ENCODE measurements around the gene DHX34. TPM values are rescaled to one million over a fixed set of nuclear protein-coding genes. Genes with fewer than 3 reads are reported as not detected.
A peak's percentile ranks its signal among the peaks of the same experiment; 100 is the strongest.
"Not testable (repeated sequence)": the region's sequence is repeated elsewhere in the genome, so short reads cannot be mapped to it uniquely, and the experiment has no call there.

DHX34 gene
- total and polyA plus RNA-seq, 4 donors = 3.1 to 11.6 (median 6.1) TPM

- WGBS = 74% methylated on average over 3 of the region's 3 CpGs
- H3K27me3 ChIP-seq (ENCODE audit: control insufficient read depth in 4 of 4, insufficient read depth in 4 of 4, low read length in 3 of 4); DNase-seq (ENCODE audit: low spot score); H3K4me3 ChIP-seq (ENCODE audit: low read depth in 1 of 3, low read length in 3 of 3); H3K4me1 ChIP-seq (ENCODE audit: control insufficient read depth in 4 of 4, insufficient read depth in 4 of 4, low read length in 3 of 4); H3K9ac ChIP-seq (ENCODE audit: low read depth in 1 of 2, low read length in 2 of 2); H3K9me3 ChIP-seq (ENCODE audit: control insufficient read depth in 4 of 4, low read length in 3 of 4); H3K36me3 ChIP-seq (ENCODE audit: control insufficient read depth in 4 of 4, insufficient read depth in 3 of 4, low read depth in 1 of 4, low read length in 3 of 4); H3K27ac ChIP-seq (ENCODE audit: low read depth in 1 of 2, low read length in 2 of 2): not testable (repeated sequence)
These were observed 38.5 kb downstream of the DHX34 start for GRCh38 chr19:47387623-47388022.

DNA sequence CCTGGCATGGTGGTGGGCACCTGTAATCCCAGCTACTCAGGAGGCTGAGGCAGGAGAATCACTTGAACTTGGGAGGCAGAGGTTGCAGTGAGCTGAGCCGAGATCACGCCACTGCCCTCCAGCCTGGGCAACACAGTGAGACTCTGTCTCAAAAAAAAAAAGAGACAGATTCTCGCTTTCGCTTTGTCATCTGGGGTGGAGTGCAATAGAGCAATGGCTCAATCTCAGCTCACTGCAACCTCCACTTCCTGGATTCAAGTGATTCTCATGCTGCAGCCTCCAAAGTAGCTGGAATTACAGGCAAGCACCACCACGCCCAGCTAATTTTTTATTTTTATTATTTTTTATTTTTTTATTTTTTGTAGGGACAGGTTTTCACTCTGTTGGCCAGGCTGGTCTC, 39.6 kb downstream of the DHX34 start:
- not testable (repeated sequence) for H3K9ac ChIP-seq (ENCODE audit: low read depth in 1 of 2, low read length in 2 of 2); H3K4me1 ChIP-seq (ENCODE audit: control insufficient read depth in 4 of 4, insufficient read depth in 4 of 4, low read length in 3 of 4); DNase-seq (ENCODE audit: low spot score); H3K4me3 ChIP-seq (ENCODE audit: low read depth in 1 of 3, low read length in 3 of 3); H3K9me3 ChIP-seq (ENCODE audit: control insufficient read depth in 4 of 4, low read length in 3 of 4); H3K36me3 ChIP-seq (ENCODE audit: control insufficient read depth in 4 of 4, insufficient read depth in 3 of 4, low read depth in 1 of 4, low read length in 3 of 4); H3K27me3 ChIP-seq (ENCODE audit: control insufficient read depth in 4 of 4, insufficient read depth in 4 of 4, low read length in 3 of 4)
- WGBS = 81% methylated on average over 5 of the region's 5 CpGs
- peak overlapping the region in 1 of 2 donors; percentile 42 for H3K27ac ChIP-seq (ENCODE audit: low read depth in 1 of 2, low read length in 2 of 2)

DNA sequence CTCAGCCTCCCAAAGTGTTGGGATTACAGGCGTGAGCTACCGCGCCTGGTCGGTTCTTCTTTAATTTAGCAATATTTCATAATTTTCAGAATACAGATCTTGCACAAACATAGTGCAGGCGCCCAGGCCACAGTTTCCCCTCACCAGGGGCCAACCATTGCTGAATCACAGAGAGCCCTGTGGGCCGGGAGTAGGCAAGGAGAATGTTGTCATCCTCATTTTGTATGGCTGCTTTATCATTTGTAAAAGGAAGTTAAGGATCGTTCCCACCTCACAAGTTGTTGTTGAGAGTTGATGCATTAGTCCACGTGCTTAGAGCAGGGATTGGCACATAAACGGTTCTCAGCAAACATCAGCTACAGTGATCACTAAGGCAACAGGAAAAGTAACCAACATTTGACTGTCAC, 40.0 kb downstream of the DHX34 start:
- TF ChIP-seq SP1 (IDR thresholded peaks at IDR 0.05) = no peak
- no peak for TF ChIP-seq FOXA2 (IDR thresholded peaks at IDR 0.05)
- TF ChIP-seq JUND (IDR thresholded peaks at IDR 0.05) = no peak
- TF ChIP-seq HNF4A (conservative IDR thresholded peaks at IDR 0.05) = no peak
- TF ChIP-seq HNF4G (IDR thresholded peaks at IDR 0.05) = no peak
- H3K36me3 ChIP-seq (ENCODE audit: control insufficient read depth in 4 of 4, insufficient read depth in 3 of 4, low read depth in 1 of 4, low read length in 3 of 4) = no peaks in the 10 kb centered on the region
- H3K9me3 ChIP-seq (ENCODE audit: control insufficient read depth in 4 of 4, low read length in 3 of 4) = no peaks in the 10 kb centered on the region
- H3K9ac ChIP-seq (ENCODE audit: low read depth in 1 of 2, low read length in 2 of 2) = no peak overlapping the region
- H3K27me3 ChIP-seq (ENCODE audit: control insufficient read depth in 4 of 4, insufficient read depth in 4 of 4, low read length in 3 of 4) = no peaks in the 10 kb centered on the region
- peak overlapping the region in 1 of 2 donors; percentile 34 for H3K27ac ChIP-seq (ENCODE audit: low read depth in 1 of 2, low read length in 2 of 2)
- no peak overlapping the region for H3K4me3 ChIP-seq (ENCODE audit: low read depth in 1 of 3, low read length in 3 of 3)
- 74% methylated on average over 9 of the region's 9 CpGs for WGBS
- H3K4me1 ChIP-seq (ENCODE audit: control insufficient read depth in 4 of 4, insufficient read depth in 4 of 4, low read length in 3 of 4) = no peaks in the 10 kb centered on the region
- no peak for DNase-seq (ENCODE audit: low spot score)

- DNase-seq (ENCODE audit: low spot score) = no peak
- H3K27ac ChIP-seq (ENCODE audit: low read depth in 1 of 2, low read length in 2 of 2) = peak overlapping the region in 1 of 2 donors; percentile 25
- no peaks in the 10 kb centered on the region for H3K9me3 ChIP-seq (ENCODE audit: control insufficient read depth in 4 of 4, low read length in 3 of 4)
- no peak overlapping the region for H3K9ac ChIP-seq (ENCODE audit: low read depth in 1 of 2, low read length in 2 of 2)
- no peak overlapping the region for H3K4me3 ChIP-seq (ENCODE audit: low read depth in 1 of 3, low read length in 3 of 3)
- TF ChIP-seq EGR1 (IDR thresholded peaks at IDR 0.05; ENCODE audit: low read depth in 2 of 2) (no peak), RAD21 (IDR thresholded peaks at IDR 0.05) (no peak)
- H3K27me3 ChIP-seq (ENCODE audit: control insufficient read depth in 4 of 4, insufficient read depth in 4 of 4, low read length in 3 of 4) = no peaks in the 10 kb centered on the region
- H3K36me3 ChIP-seq (ENCODE audit: control insufficient read depth in 4 of 4, insufficient read depth in 3 of 4, low read depth in 1 of 4, low read length in 3 of 4) = no peaks in the 10 kb centered on the region
- no peaks in the 10 kb centered on the region for H3K4me1 ChIP-seq (ENCODE audit: control insufficient read depth in 4 of 4, insufficient read depth in 4 of 4, low read length in 3 of 4)
- 80% methylated on average over 20 of the region's 20 CpGs for WGBS
These were observed 41.7 kb downstream of the DHX34 start for GRCh38 chr19:47390533-47391488.

GRCh38 chr19:47391510-47392223, 42.6 kb downstream of the DHX34 start:
- H3K4me1 ChIP-seq (ENCODE audit: control insufficient read depth in 4 of 4, insufficient read depth in 4 of 4, low read length in 3 of 4) = no peaks in the 10 kb centered on the region
- H3K27me3 ChIP-seq (ENCODE audit: control insufficient read depth in 4 of 4, insufficient read depth in 4 of 4, low read length in 3 of 4) = no peaks in the 10 kb centered on the region
- no peak overlapping the region for H3K27ac ChIP-seq (ENCODE audit: low read depth in 1 of 2, low read length in 2 of 2)
- H3K4me3 ChIP-seq (ENCODE audit: low read depth in 1 of 3, low read length in 3 of 3) = no peak overlapping the region
- 32% methylated on average over 15 of the region's 15 CpGs for WGBS
- no peaks in the 10 kb centered on the region for H3K9me3 ChIP-seq (ENCODE audit: control insufficient read depth in 4 of 4, low read length in 3 of 4)
- no peak for TF ChIP-seq TAF1 (conservative IDR thresholded peaks at IDR 0.05)
- TF ChIP-seq RAD21 (IDR thresholded peaks at IDR 0.05) = peak; percentile 89 to 90
- TF ChIP-seq, protein P1, sequence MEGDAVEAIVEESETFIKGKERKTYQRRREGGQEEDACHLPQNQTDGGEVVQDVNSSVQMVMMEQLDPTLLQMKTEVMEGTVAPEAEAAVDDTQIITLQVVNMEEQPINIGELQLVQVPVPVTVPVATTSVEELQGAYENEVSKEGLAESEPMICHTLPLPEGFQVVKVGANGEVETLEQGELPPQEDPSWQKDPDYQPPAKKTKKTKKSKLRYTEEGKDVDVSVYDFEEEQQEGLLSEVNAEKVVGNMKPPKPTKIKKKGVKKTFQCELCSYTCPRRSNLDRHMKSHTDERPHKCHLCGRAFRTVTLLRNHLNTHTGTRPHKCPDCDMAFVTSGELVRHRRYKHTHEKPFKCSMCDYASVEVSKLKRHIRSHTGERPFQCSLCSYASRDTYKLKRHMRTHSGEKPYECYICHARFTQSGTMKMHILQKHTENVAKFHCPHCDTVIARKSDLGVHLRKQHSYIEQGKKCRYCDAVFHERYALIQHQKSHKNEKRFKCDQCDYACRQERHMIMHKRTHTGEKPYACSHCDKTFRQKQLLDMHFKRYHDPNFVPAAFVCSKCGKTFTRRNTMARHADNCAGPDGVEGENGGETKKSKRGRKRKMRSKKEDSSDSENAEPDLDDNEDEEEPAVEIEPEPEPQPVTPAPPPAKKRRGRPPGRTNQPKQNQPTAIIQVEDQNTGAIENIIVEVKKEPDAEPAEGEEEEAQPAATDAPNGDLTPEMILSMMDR (IDR thresholded peaks at IDR 0.05; ENCODE audit: low read depth, low read length, missing input control) = peak; percentile 87
- no peak for TF ChIP-seq ZBTB33 (IDR thresholded peaks at IDR 0.05)
- H3K9ac ChIP-seq (ENCODE audit: low read depth in 1 of 2, low read length in 2 of 2) = no peak overlapping the region
- no peaks in the 10 kb centered on the region for H3K36me3 ChIP-seq (ENCODE audit: control insufficient read depth in 4 of 4, insufficient read depth in 3 of 4, low read depth in 1 of 4, low read length in 3 of 4)
- peak; percentile 87 for DNase-seq (ENCODE audit: low spot score)
